Measurements from ENCODE around the gene TRMT1. TPM values are rescaled to one million over a fixed set of nuclear protein-coding genes. Genes with fewer than 3 reads are reported as not detected.

The TRMT1 gene
- polyA plus RNA-seq, 3 donors, result 14.5 to 94.7 (median 14.5) TPM

GRCh38 chr19:13151605-13152355 is 35.2 kb upstream of the TRMT1 start:
- DNase-seq, result peak; percentile 96 to 98 (median 96)
- Histone ChIP-seq H3K36me3 (replicated peaks in 1 of 2; ENCODE audit: control insufficient read depth in 1 of 2, insufficient read depth in 2 of 2, low read length in 2 of 2) (peaks cover 0 to 12% of the 10 kb centered on the region in 2 donors), H3K79me2 (ENCODE audit: insufficient read depth, low read length) (peaks cover 69% of the 10 kb centered on the region), H3K4me3 (replicated peaks in 1 of 3; ENCODE audit: low read depth in 2 of 3, low read length in 3 of 3) (peak overlapping the region; percentile 90 to 100 (median 99)), H3K27ac (ENCODE audit: low read depth in 1 of 2, low read length in 2 of 2) (peak overlapping the region; percentile 95 to 97), H3K4me2 (replicated peaks; ENCODE audit: extremely low read depth, low read length, poor library complexity, severe bottlenecking) (peak overlapping the region; percentile 86), H4K20me1 (ENCODE audit: insufficient read depth, low read length) (peaks cover 49% of the 10 kb centered on the region), H3K9me3 (replicated peaks in 1 of 2; ENCODE audit: control insufficient read depth in 1 of 2, insufficient read depth in 1 of 2, low read length in 2 of 2) (no peaks in the 10 kb centered on the region), H3K9ac (ENCODE audit: insufficient read depth, low read length, poor library complexity, severe bottlenecking) (peak overlapping the region; percentile 99), H3K27me3 (ENCODE audit: control insufficient read depth in 2 of 2, insufficient read depth in 2 of 2, low read length in 2 of 2) (no peaks in the 10 kb centered on the region), H2AFZ (ENCODE audit: insufficient read depth, low read depth, low read length, poor library complexity, severe bottlenecking) (peak overlapping the region; percentile 47), H3K4me1 (ENCODE audit: control insufficient read depth in 1 of 2, insufficient read depth in 2 of 2, low read length in 2 of 2) (peaks cover 40 to 52% of the 10 kb centered on the region in 2 donors)
- intact Hi-C loops (cut with micrococcal nuclease), result loop anchor here (2.0 to 10.0 kb wide), 6 partner anchors 15 to 693 kb away; partner anchors contain the start of genes LYL1 (in 2 of the 2), JUNB (in 1 of the 2), NACC1 (in 1 of the 2) and RAD23A (in 1 of the 2)
- peak overlapping the region; percentile 98 to 99 (median 99) for H3K27ac Mint-ChIP-seq
- no peak for TF ChIP-seq CTCF (IDR thresholded peaks at IDR 0.05)
- H3K9me3 Mint-ChIP-seq, result peaks cover 0 to 14% (median 8%) of the 10 kb centered on the region in 7 donors
- under 1% methylated on average over 55 of the region's 71 CpGs for WGBS (ENCODE audit: insufficient coverage)
- peak overlapping the region; percentile 98 to 99 for H3K4me3 Mint-ChIP-seq
- H3K4me1 Mint-ChIP-seq, result peaks cover 39% of the 10 kb centered on the region
- peaks cover 6 to 21% of the 10 kb centered on the region in 2 donors for H3K36me3 Mint-ChIP-seq
- H3K27me3 Mint-ChIP-seq (ENCODE audit: low read depth in 3 of 3), result peaks cover 0 to 15% (median 4%) of the 10 kb centered on the region in 3 donors

- no peak overlapping the region for H2AFZ ChIP-seq (ENCODE audit: insufficient read depth, low read depth, low read length, poor library complexity, severe bottlenecking)
- peaks cover 44% of the 10 kb centered on the region for H4K20me1 ChIP-seq (ENCODE audit: insufficient read depth, low read length)
- H3K27me3 ChIP-seq (ENCODE audit: control insufficient read depth in 2 of 2, insufficient read depth in 2 of 2, low read length in 2 of 2), result no peaks in the 10 kb centered on the region
- H3K4me2 ChIP-seq (replicated peaks; ENCODE audit: extremely low read depth, low read length, poor library complexity, severe bottlenecking), result peak overlapping the region; percentile 86
- H3K27ac ChIP-seq (ENCODE audit: low read depth in 1 of 2, low read length in 2 of 2), result peak overlapping the region; percentile 95 to 97
- peaks cover 0 to 14% of the 10 kb centered on the region in 2 donors for H3K36me3 ChIP-seq (replicated peaks in 1 of 2; ENCODE audit: control insufficient read depth in 1 of 2, insufficient read depth in 2 of 2, low read length in 2 of 2)
- Mint-ChIP-seq H3K27ac (peak overlapping the region; percentile 98 to 99 (median 99)), H3K36me3 (peaks cover 6 to 26% of the 10 kb centered on the region in 2 donors), H3K4me1 (peaks cover 36% of the 10 kb centered on the region), H3K27me3 (ENCODE audit: low read depth in 3 of 3) (peaks cover 0 to 15% (median 4%) of the 10 kb centered on the region in 3 donors), H3K9me3 (peaks cover 0 to 14% (median 8%) of the 10 kb centered on the region in 7 donors), H3K4me3 (peak overlapping the region; percentile 98 to 99)
- no peaks in the 10 kb centered on the region for H3K9me3 ChIP-seq (replicated peaks in 1 of 2; ENCODE audit: control insufficient read depth in 1 of 2, insufficient read depth in 1 of 2, low read length in 2 of 2)
- H3K4me3 ChIP-seq (replicated peaks in 1 of 3; ENCODE audit: low read depth in 2 of 3, low read length in 3 of 3), result peak overlapping the region; percentile 86 to 100 (median 96)
- peak overlapping the region; percentile 97 for H3K9ac ChIP-seq (ENCODE audit: insufficient read depth, low read length, poor library complexity, severe bottlenecking)
- intact Hi-C loops (cut with micrococcal nuclease), result loop anchor here (5.0 to 10.0 kb wide), 5 partner anchors 34 to 694 kb away; partner anchors contain the start of genes LYL1 (in 2 of the 2), JUNB (in 1 of the 2), NACC1 (in 1 of the 2) and RAD23A (in 1 of the 2)
- peaks cover 76% of the 10 kb centered on the region for H3K79me2 ChIP-seq (ENCODE audit: insufficient read depth, low read length)
- H3K4me1 ChIP-seq (ENCODE audit: control insufficient read depth in 1 of 2, insufficient read depth in 2 of 2, low read length in 2 of 2), result peaks cover 36 to 52% of the 10 kb centered on the region in 2 donors
- 0% methylated on average over 24 of the region's 34 CpGs for WGBS (ENCODE audit: insufficient coverage)
- DNase-seq, result peak in 1 of 3 donors; percentile 26
- TF ChIP-seq CTCF (IDR thresholded peaks at IDR 0.05), result no peak
Measured at GRCh38 chr19:13150931-13151604, 34.5 kb upstream of the TRMT1 start.

Measured in CD14-positive monocyte (primary cell).